Measurements from ENCODE around the gene PTPN22. TPM values are rescaled to one million over a fixed set of nuclear protein-coding genes. Genes with fewer than 3 reads are reported as not detected.

The PTPN22 gene
- polyA plus RNA-seq (2011; rRNA removed) (0.02 and 0.06 TPM in 2 replicates), polyA minus RNA-seq (2011; rRNA and poly(A)+ RNA removed) (not detected in 2 replicates)

- POLR2A ChIA-PET, result no interaction called here
These were observed at the start of gene PTPN22 for GRCh38 chr1:113871597-113872113. PTPN22 (minus strand) TSS chr1:113871712.

GRCh38 chr1:113918243-113918642 lies 46.7 kb upstream of the PTPN22 start:
- peaks cover 2% of the 10 kb centered on the region; the same call in 1 of the 2 replicates for H3K27me3 ChIP-seq (ENCODE audit: control insufficient read depth, insufficient read depth, low read length)
- POLR2A ChIA-PET, result interaction anchor here (0.6 kb wide), 1 partner anchor 781 kb away, joined by 3 read pairs; no protein-coding TSS in a partner anchor
- no peaks in the 10 kb centered on the region for H3K36me3 ChIP-seq (ENCODE audit: control insufficient read depth, insufficient read depth, low read length)
- TF ChIP-seq CTCF (IDR thresholded peaks at IDR 0.05; ENCODE audit: insufficient read depth, low read depth, low read length), result no peak
- CTCF ChIA-PET, result interaction anchor here (1.6 kb wide), 1 partner anchor 8 kb away, joined by 4 read pairs; no protein-coding TSS in a partner anchor
- no peak for DNase-seq (ENCODE audit: low read depth)
- H3K4me3 ChIP-seq (ENCODE audit: low read depth, low read length), result no peak overlapping the region

More at GRCh38 chr1:113871597-113872113, at the start of gene PTPN22:
- TF ChIP-seq CTCF (IDR thresholded peaks at IDR 0.05; ENCODE audit: insufficient read depth, low read depth, low read length), result no peak
- DNase-seq (ENCODE audit: low read depth), result peak; percentile 35
- CTCF ChIA-PET, result interaction anchor here (0.9 kb wide), 1 partner anchor 16 kb away, joined by 4 read pairs; the partner anchor contains the start of gene BCL2L15
- Histone ChIP-seq H3K36me3 (ENCODE audit: control insufficient read depth, insufficient read depth, low read length) (no peaks in the 10 kb centered on the region), H3K4me3 (ENCODE audit: low read depth, low read length) (no peak within 1 kb of the TSS), H3K27me3 (ENCODE audit: control insufficient read depth, insufficient read depth, low read length) (no peaks in the 10 kb centered on the region)

GRCh38 chr1:113917400-113918082 lies 46.0 kb upstream of the PTPN22 start:
- DNase-seq (ENCODE audit: low read depth), result no peak
- POLR2A ChIA-PET, result interaction anchor here (0.7 kb wide), 1 partner anchor 57 kb away, joined by 4 read pairs; no protein-coding TSS in a partner anchor
- no peak for TF ChIP-seq CTCF (IDR thresholded peaks at IDR 0.05; ENCODE audit: insufficient read depth, low read depth, low read length)
- CTCF ChIA-PET, result interaction anchor here (1.6 kb wide), 2 partner anchors 8 to 11 kb away, joined by 4 to 5 read pairs; no protein-coding TSS in a partner anchor
- Histone ChIP-seq H3K36me3 (ENCODE audit: control insufficient read depth, insufficient read depth, low read length) (no peaks in the 10 kb centered on the region), H3K27me3 (ENCODE audit: control insufficient read depth, insufficient read depth, low read length) (no peaks in the 10 kb centered on the region), H3K4me3 (ENCODE audit: low read depth, low read length) (no peak overlapping the region)

GRCh38 chr1:113916974-113917373 lies 45.5 kb upstream of the PTPN22 start:
- CTCF ChIA-PET, result interaction anchor here (1.6 kb wide), 1 partner anchor 11 kb away, joined by 5 read pairs; no protein-coding TSS in a partner anchor

More at GRCh38 chr1:113916974-113917373, 45.5 kb upstream of the PTPN22 start:
- no peak for DNase-seq (ENCODE audit: low read depth)
- TF ChIP-seq CTCF (IDR thresholded peaks at IDR 0.05; ENCODE audit: insufficient read depth, low read depth, low read length), result no peak
- POLR2A ChIA-PET, result interaction anchor here (0.7 kb wide), 1 partner anchor 56 kb away, joined by 4 read pairs; no protein-coding TSS in a partner anchor
- no peaks in the 10 kb centered on the region for H3K36me3 ChIP-seq (ENCODE audit: control insufficient read depth, insufficient read depth, low read length)
- H3K4me3 ChIP-seq (ENCODE audit: low read depth, low read length), result no peak overlapping the region
- no peaks in the 10 kb centered on the region for H3K27me3 ChIP-seq (ENCODE audit: control insufficient read depth, insufficient read depth, low read length)
